ENCODE data around the gene COBL.

DNA sequence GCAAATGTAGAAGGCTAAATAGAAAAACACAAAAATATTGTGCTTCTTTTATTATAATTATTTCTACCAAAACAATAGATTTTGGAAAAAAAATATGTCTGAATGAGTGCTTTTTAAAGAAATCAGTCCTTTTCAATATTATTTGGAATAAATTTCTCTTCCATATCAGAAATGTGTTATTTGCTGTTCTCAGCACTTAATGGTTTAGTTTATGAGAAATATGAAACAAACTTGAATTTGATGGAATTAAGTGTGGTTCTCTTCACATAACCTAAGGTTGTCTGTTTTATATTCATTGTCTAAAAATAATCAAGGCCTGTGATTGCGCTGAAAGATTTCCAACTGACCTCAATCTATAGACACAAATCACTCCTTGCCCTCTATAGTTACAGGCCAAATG is 203.0 kb downstream of the COBL start:
- no peak for TF ChIP-seq EZH2phosphoT487 (IDR thresholded peaks at IDR 0.05; ENCODE audit: insufficient read depth, low read depth)
- TF ChIP-seq EZH2 (IDR thresholded peaks at IDR 0.05; ENCODE audit: insufficient read depth, poor library complexity, severe bottlenecking): no peak

Data from GM23248 (cell line).